UCSD-AML1 (cell line): ENCODE results near the gene MB.
"Not testable (repeated sequence)": the region's sequence is repeated elsewhere in the genome, so short reads cannot be mapped to it uniquely, and the experiment has no call there.

Experiments used
- DNase-seq: peaks from one replicate; lab custom pipeline; 2025; ENCODE audit not compliant: unreplicated experiment; lab: John Stamatoyannopoulos, UW

Gene MB

DNA sequence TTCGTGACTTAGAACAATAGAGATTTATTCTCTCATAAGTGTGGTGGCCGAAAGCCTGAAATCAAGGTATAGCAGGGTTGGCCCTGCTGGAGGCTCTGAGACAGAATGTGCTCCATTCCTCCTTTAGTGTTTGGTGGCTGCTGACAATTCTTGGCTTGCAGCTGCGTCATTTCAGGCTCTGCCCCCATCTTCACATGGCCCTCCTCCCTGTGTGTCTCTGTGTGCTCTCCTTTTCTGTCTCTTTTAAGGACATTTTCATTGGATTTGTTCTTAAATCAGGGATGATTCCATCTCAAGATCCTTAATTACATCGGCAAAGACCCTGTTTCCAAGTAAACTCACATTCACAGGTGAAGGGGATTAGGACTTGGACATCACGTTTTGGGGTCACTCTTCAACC lies 20.9 kb upstream of the MB start:
- no peak for DNase-seq

GRCh38 chr22:35637254-35637653 lies 20.1 kb upstream of the MB start:
- DNase-seq: no peak

DNA sequence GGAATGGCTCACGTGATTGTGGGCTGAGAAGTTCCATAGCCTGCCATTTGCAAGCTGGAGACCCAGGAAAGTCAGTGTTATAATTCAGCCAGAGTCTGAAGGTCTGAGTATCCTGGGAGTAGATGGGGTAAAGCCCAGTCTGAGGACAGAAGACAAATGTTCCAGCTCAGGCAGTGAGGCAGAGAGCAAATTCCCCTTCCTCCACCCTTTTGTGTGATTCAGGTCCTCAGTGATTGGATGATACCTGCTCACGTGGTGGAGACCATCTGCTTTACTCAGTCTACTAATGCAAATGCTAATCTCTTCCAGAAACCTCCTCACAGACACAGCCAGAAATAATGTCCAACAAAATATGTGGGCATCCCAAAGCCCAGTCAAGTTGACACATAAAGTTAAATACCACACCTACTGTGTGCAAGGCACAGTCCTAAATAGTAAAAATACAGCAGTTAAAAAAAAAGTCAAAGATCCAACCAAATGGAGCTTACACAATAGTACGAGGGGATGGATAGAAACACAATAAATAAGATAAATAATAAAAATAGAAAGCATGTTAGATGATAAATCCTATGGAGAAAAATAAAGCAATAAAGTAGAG lies 17.9 kb upstream of the MB start:
- no peak for DNase-seq

GRCh38 chr22:35634015-35634414 lies 16.9 kb upstream of the MB start:
- DNase-seq: no peak

DNA sequence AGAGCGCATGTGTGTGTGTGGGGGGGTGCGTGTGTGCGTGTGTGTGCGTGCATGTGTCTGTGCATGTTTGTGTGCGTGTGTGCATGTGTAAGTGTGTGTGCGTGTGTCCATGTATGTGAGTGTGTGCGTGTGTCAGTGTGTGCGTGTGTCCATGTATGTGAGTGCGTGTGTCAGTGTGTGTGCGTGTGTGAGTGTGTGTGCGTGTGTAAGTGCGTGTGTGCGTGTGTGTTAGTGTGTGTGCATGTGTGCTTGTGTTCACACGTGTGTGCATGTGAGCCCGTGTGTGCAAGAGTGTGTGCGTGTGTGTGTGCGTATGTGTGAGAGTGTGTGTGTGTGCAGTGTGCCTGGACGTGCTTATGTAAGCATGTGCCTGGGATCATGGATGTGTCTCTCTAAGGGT lies 16.4 kb upstream of the MB start:
- no peak for DNase-seq

GRCh38 chr22:35632935-35633334 lies 15.8 kb upstream of the MB start:
- DNase-seq: no peak

DNA sequence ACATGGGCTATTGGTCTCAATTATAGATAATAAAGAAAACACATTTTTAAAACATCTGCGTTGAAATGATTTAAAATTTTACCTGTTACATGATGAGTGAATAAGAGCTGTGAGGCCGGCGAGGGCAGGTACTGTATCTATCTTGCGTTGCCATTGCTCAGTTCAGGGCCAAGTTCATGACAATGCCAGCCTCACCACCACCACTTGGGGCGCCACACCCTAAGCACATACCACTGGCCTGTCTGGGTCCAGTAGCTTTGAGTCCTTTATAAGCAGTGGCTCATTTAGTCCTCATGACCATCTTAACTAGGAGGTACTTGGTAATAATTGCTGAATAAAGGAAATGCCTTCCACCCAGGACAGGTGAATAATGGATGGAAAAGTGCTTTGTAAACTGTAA lies 14.5 kb upstream of the MB start:
- DNase-seq: peak; percentile 65

DNA sequence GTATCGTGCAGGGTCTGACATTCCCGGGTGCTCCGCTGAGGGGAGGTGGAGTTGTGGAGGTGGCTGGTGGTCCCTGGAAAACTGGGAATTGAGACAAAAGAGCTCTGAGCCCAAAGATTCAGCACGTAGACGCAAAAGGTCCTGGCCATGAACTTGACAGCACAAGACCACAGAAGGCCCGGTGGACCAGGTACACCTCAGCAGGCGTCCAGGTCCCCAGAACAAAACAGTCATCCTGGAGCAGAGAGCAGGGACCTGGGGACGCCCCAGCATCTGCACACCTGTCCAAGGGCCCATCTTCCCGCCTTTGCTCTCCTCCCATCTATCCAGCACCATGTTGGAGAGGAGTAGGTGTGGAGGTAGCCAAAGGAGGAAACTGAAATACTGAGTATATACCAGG lies 13.8 kb upstream of the MB start:
- DNase-seq: no peak

- no peak for DNase-seq
Measured at GRCh38 chr22:35630387-35630793, 13.3 kb upstream of the MB start.

DNA sequence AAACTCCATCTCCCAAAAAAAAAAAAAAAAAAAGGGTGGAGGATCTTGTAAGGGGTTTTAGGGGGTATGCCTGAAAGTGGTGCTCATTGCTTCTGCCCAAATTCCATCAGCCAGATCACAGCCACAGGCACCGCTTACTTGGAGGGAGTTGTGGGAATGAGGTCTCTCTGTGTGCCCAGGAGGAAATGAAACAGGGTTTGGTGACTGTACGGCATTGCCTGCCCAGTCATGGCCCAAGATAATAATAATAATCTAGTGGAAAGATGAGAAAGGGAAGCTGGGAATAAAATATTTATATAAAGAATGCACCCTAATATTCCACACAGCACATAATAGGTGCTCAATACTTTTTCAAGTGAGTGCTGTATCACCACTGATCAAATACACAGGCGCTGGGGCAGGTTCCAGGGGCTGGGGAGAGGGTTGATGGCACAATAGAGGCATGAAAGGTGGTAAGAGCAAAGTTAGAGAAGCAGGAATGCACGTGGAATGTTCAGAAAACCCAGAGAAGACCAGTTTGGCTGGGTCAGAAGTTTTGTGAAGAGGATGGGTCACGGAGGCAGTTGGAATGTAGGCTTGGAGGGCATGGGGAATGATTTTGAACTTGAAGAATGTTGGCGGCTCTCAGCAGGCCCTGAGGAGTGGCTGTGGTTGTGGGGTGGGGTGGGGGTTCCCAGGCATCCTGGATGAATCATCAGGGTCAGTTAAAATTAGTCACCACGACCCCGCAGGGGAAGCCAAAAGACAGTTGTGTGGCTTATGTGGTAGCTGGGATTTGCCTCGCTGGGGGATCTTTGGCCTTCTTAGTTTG lies 12.5 kb upstream of the MB start:
- DNase-seq: peak; percentile 64

DNA sequence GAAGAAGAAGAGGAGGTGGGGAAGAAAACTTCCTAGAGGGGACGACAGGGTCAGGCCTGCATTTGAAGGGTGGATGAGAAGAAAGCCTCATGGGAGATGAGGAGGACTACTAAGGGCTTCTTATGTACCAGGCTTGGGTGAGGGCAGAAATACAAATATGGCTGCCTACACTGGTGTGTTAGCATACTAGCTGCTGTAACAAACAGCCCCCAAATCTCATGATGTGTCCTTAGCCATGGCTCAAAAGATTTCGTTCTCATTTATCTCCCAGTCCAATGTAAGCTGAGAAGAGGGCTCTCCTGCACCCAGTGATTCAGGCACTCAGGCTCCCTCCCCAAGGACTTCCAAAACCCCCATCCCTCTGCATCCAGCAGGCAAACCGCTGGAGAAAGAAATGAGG lies 11.6 kb upstream of the MB start:
- DNase-seq: no peak

DNA sequence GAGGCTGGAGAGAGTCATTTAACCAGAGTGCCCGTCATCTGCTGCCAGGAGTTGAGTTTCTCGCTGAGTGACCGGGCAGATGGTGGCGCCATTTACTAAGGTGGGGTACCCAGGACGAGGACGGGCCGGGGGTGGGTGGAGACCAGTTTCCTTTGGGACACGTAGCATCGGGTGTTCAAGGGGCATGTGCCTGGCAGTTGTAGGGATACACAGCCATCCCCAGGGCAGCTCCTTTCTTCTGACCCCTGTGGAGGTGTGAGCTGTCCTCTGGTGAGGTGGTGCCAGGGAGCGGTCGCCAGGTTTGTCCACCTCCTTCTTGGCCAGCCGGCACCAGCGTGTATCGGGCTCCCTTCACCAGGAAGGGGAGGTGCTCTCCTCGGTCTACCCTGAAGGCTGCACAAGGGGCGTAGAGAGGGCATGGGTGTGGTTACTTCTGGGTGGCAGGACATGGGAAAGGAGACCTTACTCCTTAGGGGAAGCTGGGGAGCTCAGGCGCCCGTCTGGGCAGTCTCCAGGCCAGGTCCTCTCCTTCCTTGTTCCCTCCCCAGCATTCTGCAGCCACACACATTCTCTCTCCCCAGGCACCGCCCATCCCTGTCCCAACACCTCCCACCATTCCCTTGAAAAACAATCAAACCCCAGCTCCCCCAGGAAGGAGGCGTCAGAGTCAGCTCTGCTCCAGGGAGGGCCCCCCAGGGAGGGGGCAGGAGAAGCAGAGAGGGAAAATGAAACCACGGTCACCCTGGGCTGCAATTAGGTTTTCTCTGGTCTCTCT lies 10.3 kb upstream of the MB start:
- peak; percentile 71 for DNase-seq

DNA sequence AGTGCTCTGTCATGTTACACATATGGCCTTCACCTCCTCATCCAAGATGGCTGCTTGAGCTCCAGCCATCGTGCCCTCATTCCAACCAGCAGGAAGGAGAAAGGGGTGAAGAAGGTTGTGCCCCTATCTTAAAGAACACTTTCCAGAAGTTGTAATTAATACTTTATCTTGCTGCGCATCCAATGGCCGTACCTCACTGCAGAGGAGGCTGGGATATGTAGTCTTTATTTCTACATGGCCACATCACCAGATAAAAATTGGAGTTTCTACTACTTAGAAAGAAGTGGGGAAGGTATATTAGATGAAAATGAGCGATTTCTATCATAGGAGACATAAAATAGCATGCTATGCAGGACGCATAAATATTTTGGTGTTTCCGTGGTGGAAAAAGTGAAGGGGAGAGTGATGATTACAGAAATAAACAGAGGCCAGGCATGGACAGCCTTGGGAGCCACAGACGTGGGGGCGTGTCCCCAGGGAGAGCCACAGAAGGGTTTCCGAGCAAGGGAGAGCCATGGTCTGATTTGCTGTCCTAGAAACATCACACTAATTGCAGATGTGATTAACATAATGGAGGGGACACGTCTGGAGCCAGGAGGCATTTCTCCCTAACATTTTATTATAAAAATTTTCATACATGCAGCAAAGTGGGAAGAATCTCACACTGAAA lies 8.8 kb upstream of the MB start:
- no peak for DNase-seq

DNA sequence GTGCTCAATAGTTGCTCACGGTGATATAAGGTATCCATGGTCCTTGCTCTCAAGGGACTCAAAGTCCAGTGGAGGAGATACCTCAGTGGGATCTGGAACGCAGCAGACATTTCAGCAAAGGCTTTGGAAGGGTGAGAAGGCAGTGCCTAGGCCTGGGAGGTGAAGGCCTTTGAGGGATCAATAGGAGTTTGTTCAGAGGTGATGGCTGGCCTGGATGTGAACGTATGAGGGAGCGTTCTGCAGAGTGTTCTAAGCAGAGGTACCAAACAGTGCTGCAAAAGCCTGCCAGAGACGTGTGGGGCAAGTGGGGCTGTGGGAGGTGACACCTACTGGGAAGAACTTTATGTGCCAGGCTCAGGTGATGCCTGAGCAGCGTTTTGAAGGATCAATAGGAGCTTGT lies 7.4 kb upstream of the MB start:
- DNase-seq: no peak

- DNase-seq: not testable (repeated sequence)
Measured at GRCh38 chr22:35623885-35624284, 6.8 kb upstream of the MB start.

DNA sequence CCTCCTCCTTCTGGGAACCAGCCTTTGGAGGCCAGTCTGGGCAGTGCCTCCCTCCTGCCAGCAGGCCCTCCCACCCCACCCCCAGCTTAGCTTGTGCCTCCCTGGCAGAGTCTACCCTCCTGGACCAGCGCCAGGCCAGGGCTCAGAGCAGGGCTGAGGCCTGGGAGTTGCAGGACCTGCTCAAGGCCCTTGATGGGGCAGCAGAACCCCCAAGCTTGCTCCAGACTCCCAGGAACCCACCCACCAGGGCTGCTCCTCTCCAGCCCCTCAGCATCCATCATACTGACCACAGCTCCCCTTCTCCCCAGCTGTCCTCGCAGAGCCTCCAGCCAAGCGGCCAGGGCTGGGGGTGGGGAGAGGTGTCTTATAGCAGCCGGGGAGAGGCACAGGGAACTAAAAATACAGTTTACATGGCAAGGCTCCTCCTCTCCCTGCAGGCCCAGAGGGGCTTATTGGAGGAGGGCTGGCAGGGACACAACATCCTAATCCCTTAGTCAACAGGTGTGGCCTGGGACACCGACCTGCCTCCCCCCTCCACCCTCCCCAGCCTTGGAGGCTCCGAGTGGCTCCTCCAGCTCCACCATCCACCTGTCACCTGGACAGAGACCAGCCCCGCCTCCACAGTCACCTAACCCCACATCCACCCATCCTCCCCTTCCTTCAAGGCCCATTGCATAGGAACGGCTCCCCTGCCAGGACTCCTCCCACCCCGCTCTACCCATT lies 5.2 kb upstream of the MB start:
- DNase-seq: no peak

DNA sequence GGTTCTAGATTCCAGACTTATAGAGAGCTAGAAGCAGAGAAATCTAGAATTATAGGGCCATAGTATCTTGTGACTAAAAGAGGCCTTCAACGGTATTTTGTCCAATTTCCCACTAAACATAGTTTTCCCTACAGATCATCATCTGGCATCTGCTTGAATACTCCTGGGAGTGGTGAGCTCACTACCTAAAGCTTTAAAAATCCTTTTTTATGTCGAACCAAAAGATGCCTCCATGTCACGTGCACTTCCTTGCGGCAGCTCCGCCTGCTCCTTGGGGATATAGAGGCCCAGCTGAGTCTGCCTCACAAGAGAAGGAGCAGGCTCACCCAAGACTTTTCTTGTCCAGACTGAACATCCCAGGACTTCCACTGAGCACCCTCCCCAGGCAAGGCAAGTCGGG lies 4.3 kb upstream of the MB start:
- no peak for DNase-seq

DNA sequence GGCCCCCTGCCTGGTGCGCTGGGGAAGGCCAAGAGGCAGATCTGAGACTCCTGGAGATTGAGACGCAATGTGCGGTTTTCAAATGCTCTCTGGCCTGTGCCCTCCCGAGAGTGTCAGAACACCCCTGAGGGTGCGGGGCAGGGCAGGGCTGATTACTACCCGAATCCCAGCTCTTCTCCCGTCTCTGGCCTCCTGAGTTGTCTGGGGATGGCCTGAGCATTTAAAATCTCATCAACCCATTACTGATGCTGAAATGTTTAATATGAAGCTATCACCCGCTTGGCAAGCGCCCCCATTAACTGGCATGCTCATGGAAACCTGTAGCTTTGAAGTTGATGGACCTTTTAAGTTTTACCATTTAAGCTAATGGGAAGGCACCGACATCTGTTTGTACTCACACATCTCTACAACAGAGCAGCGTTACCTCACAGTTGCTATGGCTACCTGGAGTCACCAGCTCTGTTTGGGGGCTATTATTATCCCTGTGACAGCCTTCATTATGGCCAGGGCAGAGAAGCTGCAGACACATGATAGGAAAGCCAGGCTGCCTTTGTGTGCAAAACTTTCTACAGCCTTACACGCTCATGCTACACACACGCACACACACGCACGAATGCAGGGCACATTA lies 3.6 kb upstream of the MB start:
- no peak for DNase-seq

- DNase-seq: no peak
Measured at GRCh38 chr22:35619336-35620094, 2.4 kb upstream of the MB start.
